SK-N-SH (cell line): ENCODE measurements around the gene CHID1. TPM values are rescaled to one million over a fixed set of nuclear protein-coding genes. Genes with fewer than 3 reads are reported as not detected.

ENCODE experiments used
- CTCF ChIA-PET: fragments of 300-600, 350-600 bp; formaldehyde crosslinking; extraction: SDS; loops from one replicate; lab custom pipeline; 2021; lab: Yijun Ruan, JAX
- POLR2A ChIA-PET: fragments of 350-600 bp; sonication (Branson Sonifier 250); formaldehyde crosslinking; extraction: SDS; loops from one replicate; lab custom pipeline; 2020; ENCODE audit warnings: antibody characterized with exemption, inconsistent platforms; lab: Yijun Ruan, JAX
- DNase-seq: peaks from one replicate; pipeline ENCODE4 v3.0.0; 2012
- H2AFZ ChIP-seq: fragments of 200-600 bp; sonication (generic); 2 replicates; pipeline ENCODE4 v1.8.1; 2016; ENCODE audit warnings: antibody characterized with exemption, mild to moderate bottlenecking, low read depth
- H3F3A ChIP-seq: fragments of 200-600 bp; sonication (generic); replicated peaks from 2 replicates; pipeline ENCODE3; 2016; ENCODE audit warnings: antibody characterized with exemption, mild to moderate bottlenecking; ENCODE audit not compliant: insufficient read depth
- H3K27ac ChIP-seq, 2 experiments: fragments of 200-500 bp in 1 of 2; fragments of 200-600 bp in 1 of 2; sonication (Bioruptor generic) in 1 of 2; sonication (generic), shearing (Covaris generic) in 1 of 2; 2 replicates each; pipeline versions ENCODE4 v1.5.1 to v1.6.1; 2014 to 2016; ENCODE audit warnings: low read depth in 2 of 2, inconsistent platforms in 1 of 2, low read length in 1 of 2, mild to moderate bottlenecking in 1 of 2, mixed read lengths in 1 of 2
- H3K27me3 ChIP-seq: fragments of 200-600 bp; sonication (generic), shearing (Covaris generic); 2 replicates; pipeline ENCODE4 v1.6.1; 2016; ENCODE audit warnings: mixed run types; ENCODE audit not compliant: insufficient read depth
- H3K36me3 ChIP-seq, 2 experiments: fragments of 200-500 bp in 1 of 2; fragments of 200-600 bp in 1 of 2; sonication (Bioruptor generic) in 1 of 2; sonication (generic) in 1 of 2; replicated peaks in 1 of 2; 2 replicates each; pipeline versions ENCODE3 to v1.5.1; 2014 to 2016; ENCODE audit warnings: low read length in 1 of 2, mild to moderate bottlenecking in 1 of 2; ENCODE audit not compliant: insufficient read depth in 2 of 2, control insufficient read depth in 1 of 2
- H3K4me1 ChIP-seq, 2 experiments: fragments of 200-500 bp in 1 of 2; fragments of 200-600 bp in 1 of 2; sonication (Bioruptor generic) in 1 of 2; sonication (generic), shearing (Covaris generic) in 1 of 2; 2 replicates each; pipeline versions ENCODE4 v1.5.1 to v1.6.1; 2014 to 2016; ENCODE audit warnings: low read depth in 1 of 2, low read length in 1 of 2, mixed run types in 1 of 2; ENCODE audit not compliant: insufficient read depth in 2 of 2, control insufficient read depth in 1 of 2
- H3K4me2 ChIP-seq: fragments of 200-600 bp; sonication (generic), shearing (Covaris generic); 2 replicates; pipeline ENCODE4 v1.6.1; 2017; ENCODE audit warnings: mixed run types
- H3K4me3 ChIP-seq, 2 experiments: fragments of 200-500 bp in 1 of 2; fragments of 200-600 bp in 1 of 2; sonication (Bioruptor generic) in 1 of 2; sonication (generic), shearing (Covaris generic) in 1 of 2; 2 replicates each; pipeline versions ENCODE4 v1.5.1 to v1.8.1; 2014 to 2016; ENCODE audit warnings: low read depth in 2 of 2, inconsistent platforms in 1 of 2, low read length in 1 of 2, mild to moderate bottlenecking in 1 of 2, mixed read lengths in 1 of 2, moderate library complexity in 1 of 2
- H3K79me2 ChIP-seq: fragments of 200-600 bp; sonication (generic); 2 replicates; pipeline ENCODE4 v1.8.1; 2017; ENCODE audit warnings: mild to moderate bottlenecking; ENCODE audit not compliant: insufficient read depth
- H3K9ac ChIP-seq: fragments of 200-600 bp; sonication (generic); 2 replicates; pipeline ENCODE4 v1.6.1; 2017; ENCODE audit warnings: mixed run types
- H3K9me2 ChIP-seq: fragments of 200-600 bp; sonication (generic); 2 replicates; pipeline ENCODE4 v1.6.1; 2017; ENCODE audit warnings: mixed run types
- H3K9me3 ChIP-seq: fragments of 200-600 bp; sonication (generic); 2 replicates; pipeline ENCODE4 v1.6.1; 2017; ENCODE audit warnings: mixed run types, mild to moderate bottlenecking, moderate library complexity
- H4K20me1 ChIP-seq: fragments of 200-600 bp; sonication (generic); 2 replicates; pipeline ENCODE4 v1.6.1; 2017; ENCODE audit warnings: mild to moderate bottlenecking, mixed run types; ENCODE audit not compliant: insufficient read depth
- CHD2 ChIP-seq: fragments of 150-350 bp; IDR thresholded peaks from 2 replicates; pipeline ENCODE4 v1.6.1; 2018; ENCODE audit warnings: low read length; ENCODE audit not compliant: partially characterized antibody
- ELF1 ChIP-seq: IDR thresholded peaks from 2 replicates; pipeline ENCODE4 v1.4.0; 2012
- EP300 ChIP-seq, 2 experiments: IDR thresholded peaks; 2 replicates each; pipeline versions ENCODE4 v1.4.0 to v1.6.1; 2012; ENCODE audit warnings: borderline replicate concordance in 1 of 2, low read depth in 1 of 2, low read length in 1 of 2
- EZH2phosphoT487 ChIP-seq: fragments of 200-600 bp; sonication (generic); IDR thresholded peaks from 2 replicates; pipeline ENCODE4 v1.6.1; 2017; ENCODE audit warnings: low read depth, mixed run types, mild to moderate bottlenecking, antibody characterized with exemption, moderate library complexity, borderline replicate concordance
- FOSL2 ChIP-seq: IDR thresholded peaks from 2 replicates; pipeline ENCODE4 v1.4.0; 2012; ENCODE audit warnings: low read depth, mild to moderate bottlenecking, moderate library complexity, borderline replicate concordance
- GABPA ChIP-seq: IDR thresholded peaks from 2 replicates; pipeline ENCODE4 v1.4.0; 2012; ENCODE audit warnings: low read depth, mild to moderate bottlenecking
- GATA2 ChIP-seq: sonication (generic); formaldehyde crosslinking; IDR thresholded peaks from 2 replicates; pipeline ENCODE4 v1.5.0; 2020; ENCODE audit warnings: mild to moderate bottlenecking, missing genetic modification reagents
- JUND ChIP-seq: IDR thresholded peaks from 2 replicates; pipeline ENCODE4 v1.4.0; 2012
- NFIC ChIP-seq: IDR thresholded peaks from 2 replicates; pipeline ENCODE4 v1.4.0; 2012; ENCODE audit warnings: borderline replicate concordance
- NRF1 ChIP-seq: IDR thresholded peaks from 2 replicates; pipeline ENCODE4 v1.6.1; 2012; ENCODE audit warnings: low read depth, mild to moderate bottlenecking, low read length
- POLR2AphosphoS5 ChIP-seq: IDR thresholded peaks from 2 replicates; pipeline ENCODE4 v1.6.1; 2012; ENCODE audit warnings: low read depth, low read length
- RAD21 ChIP-seq: IDR thresholded peaks from 2 replicates; pipeline ENCODE4 v1.6.1; 2012; ENCODE audit warnings: mild to moderate bottlenecking, low read length
- SIN3A ChIP-seq: IDR thresholded peaks from 2 replicates; pipeline ENCODE4 v1.6.1; 2012; ENCODE audit warnings: low read depth, mild to moderate bottlenecking, low read length, moderate library complexity, borderline replicate concordance
- TAF1 ChIP-seq: IDR thresholded peaks from 2 replicates; pipeline ENCODE4 v1.6.1; 2012; ENCODE audit warnings: low read depth, mild to moderate bottlenecking, low read length, moderate library complexity, borderline replicate concordance
- TEAD4 ChIP-seq: IDR thresholded peaks from 2 replicates; pipeline ENCODE4 v1.4.0; 2012; ENCODE audit warnings: mild to moderate bottlenecking, borderline replicate concordance; ENCODE audit not compliant: insufficient read depth
- ZBTB33 ChIP-seq: IDR thresholded peaks from 2 replicates; pipeline ENCODE4 v1.4.0; 2012; ENCODE audit warnings: low read depth, borderline replicate concordance
- WGBS: methylation state at CpG from one replicate; pipeline ENCODE4 v1.1.6; 2017; ENCODE audit warnings: low lambda C conversion rate; 5-methylcytosine and 5-hydroxymethylcytosine counted together
- polyA plus RNA-seq, 3 experiments: library from polyadenylated mRNA; depleted of rRNA; stranded (reverse); fragments of >200 nt; gene quantifications; 2 replicates each; pipeline ENCODE4 v1.2.3, GENCODE V29; 2012
- TF ChIP-seq, protein P1 (sequence below): IDR thresholded peaks from 2 replicates; pipeline ENCODE4 v1.6.1; 2012; ENCODE audit warnings: mild to moderate bottlenecking, low read depth, low read length, moderate library complexity

Gene CHID1
- polyA plus RNA-seq, 1 of the 3 experiments (the other 2 are of a cell fraction), result 231 TPM

- H4K20me1 ChIP-seq, result no peaks in the 10 kb centered on the region
- CTCF ChIA-PET, result interaction anchor here (2.5 kb wide), 1 partner anchor 24 kb away, joined by 8 read pairs; no protein-coding TSS in a partner anchor
- no peak for TF ChIP-seq TEAD4
- TF ChIP-seq GATA2 (CRISPR knock-in tag), result no peak
- TF ChIP-seq ZBTB33, result no peak
- TF ChIP-seq SIN3A, result no peak
- no peak for TF ChIP-seq GABPA
- TF ChIP-seq, all 33 proteins: peak for 0
- Histone ChIP-seq H3K9ac (no peak overlapping the region), H3K4me2 (no peak overlapping the region), H3K36me3 (no peaks in the 10 kb centered on the region), H3K4me1 (peaks cover 0 to 4% of the 10 kb centered on the region in 2 experiments; a peak in 1 of 4 replicates), H3K27me3 (no peaks in the 10 kb centered on the region), H3K27ac (no peak overlapping the region), H3K9me2 (no peaks in the 10 kb centered on the region), H3F3A (no peaks in the 10 kb centered on the region), H2AFZ (no peak overlapping the region), H3K9me3 (no peaks in the 10 kb centered on the region), H3K4me3 (no peak overlapping the region), H3K79me2 (no peaks in the 10 kb centered on the region)
- no peak for DNase-seq
- WGBS, result 100% methylated on average over 3 of the region's 9 CpGs
- POLR2A ChIA-PET, result interaction anchor here (1.1 kb wide), 1 partner anchor 13 kb away, joined by 5 read pairs; no protein-coding TSS in a partner anchor
These were observed 37.8 kb downstream of the CHID1 start for GRCh38 chr11:872799-873198.

GRCh38 chr11:871472-871871 lies 39.1 kb downstream of the CHID1 start:
- ChIA-PET POLR2A (interaction anchor here (1.4 kb wide), 1 partner anchor 12 kb away, joined by 4 read pairs; no protein-coding TSS in a partner anchor), CTCF (interaction anchor here (0.7 to 2.5 kb wide), 3 partner anchors 22 to 27 kb away, joined by 3 to 8 read pairs (median 5); no protein-coding TSS in a partner anchor)
- H3K27ac ChIP-seq, result no peak overlapping the region
- no peaks in the 10 kb centered on the region for H3K27me3 ChIP-seq
- peaks cover 0 to 2% of the 10 kb centered on the region in 2 experiments; a peak in 1 of 4 replicates for H3K4me1 ChIP-seq
- H3K9ac ChIP-seq, result no peak overlapping the region
- H4K20me1 ChIP-seq, result peaks cover 7% of the 10 kb centered on the region; the same call in 1 of the 2 replicates
- TF ChIP-seq FOSL2 (no peak), POLR2AphosphoS5 (no peak), SIN3A (no peak), RAD21 (no peak), EZH2phosphoT487 (no peak), NFIC (no peak), JUND (no peak), CHD2 (no peak), NRF1 (no peak), ELF1 (no peak), EP300 (IDR thresholded peaks at IDR 0.05; ENCODE audit: borderline replicate concordance in 1 of 2, low read depth in 1 of 2, low read length in 1 of 2) (no peak), ZBTB33 (no peak), TAF1 (no peak)
- TF ChIP-seq, protein P1, sequence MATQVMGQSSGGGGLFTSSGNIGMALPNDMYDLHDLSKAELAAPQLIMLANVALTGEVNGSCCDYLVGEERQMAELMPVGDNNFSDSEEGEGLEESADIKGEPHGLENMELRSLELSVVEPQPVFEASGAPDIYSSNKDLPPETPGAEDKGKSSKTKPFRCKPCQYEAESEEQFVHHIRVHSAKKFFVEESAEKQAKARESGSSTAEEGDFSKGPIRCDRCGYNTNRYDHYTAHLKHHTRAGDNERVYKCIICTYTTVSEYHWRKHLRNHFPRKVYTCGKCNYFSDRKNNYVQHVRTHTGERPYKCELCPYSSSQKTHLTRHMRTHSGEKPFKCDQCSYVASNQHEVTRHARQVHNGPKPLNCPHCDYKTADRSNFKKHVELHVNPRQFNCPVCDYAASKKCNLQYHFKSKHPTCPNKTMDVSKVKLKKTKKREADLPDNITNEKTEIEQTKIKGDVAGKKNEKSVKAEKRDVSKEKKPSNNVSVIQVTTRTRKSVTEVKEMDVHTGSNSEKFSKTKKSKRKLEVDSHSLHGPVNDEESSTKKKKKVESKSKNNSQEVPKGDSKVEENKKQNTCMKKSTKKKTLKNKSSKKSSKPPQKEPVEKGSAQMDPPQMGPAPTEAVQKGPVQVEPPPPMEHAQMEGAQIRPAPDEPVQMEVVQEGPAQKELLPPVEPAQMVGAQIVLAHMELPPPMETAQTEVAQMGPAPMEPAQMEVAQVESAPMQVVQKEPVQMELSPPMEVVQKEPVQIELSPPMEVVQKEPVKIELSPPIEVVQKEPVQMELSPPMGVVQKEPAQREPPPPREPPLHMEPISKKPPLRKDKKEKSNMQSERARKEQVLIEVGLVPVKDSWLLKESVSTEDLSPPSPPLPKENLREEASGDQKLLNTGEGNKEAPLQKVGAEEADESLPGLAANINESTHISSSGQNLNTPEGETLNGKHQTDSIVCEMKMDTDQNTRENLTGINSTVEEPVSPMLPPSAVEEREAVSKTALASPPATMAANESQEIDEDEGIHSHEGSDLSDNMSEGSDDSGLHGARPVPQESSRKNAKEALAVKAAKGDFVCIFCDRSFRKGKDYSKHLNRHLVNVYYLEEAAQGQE, result no peak
- H3K36me3 ChIP-seq, result peaks cover 0 to 3% of the 10 kb centered on the region in 2 experiments
- H3K9me2 ChIP-seq, result no peaks in the 10 kb centered on the region
- DNase-seq, result no peak
- H2AFZ ChIP-seq, result no peak overlapping the region
- no peak overlapping the region for H3K4me2 ChIP-seq
- H3K9me3 ChIP-seq, result no peaks in the 10 kb centered on the region
- peaks cover 3% of the 10 kb centered on the region for H3F3A ChIP-seq
- H3K4me3 ChIP-seq, result no peak overlapping the region
- H3K79me2 ChIP-seq, result no peaks in the 10 kb centered on the region
- WGBS, result 77% methylated on average over 8 of the region's 9 CpGs
